Liver (tissue), 3 donors: ENCODE measurements around the gene PCDHA2.

Source experiments
- EGR1 ChIP-seq, 2 donors: IDR thresholded peaks; 2 replicates each; pipeline ENCODE4 v1.6.1; 2016 to 2018; ENCODE audit warnings: antibody characterized with exemption in 2 of 2, low read depth in 2 of 2
- FOXA1 ChIP-seq: IDR thresholded peaks from 2 replicates; pipeline ENCODE4 v1.6.1; 2016; ENCODE audit warnings: antibody characterized with exemption
- JUND ChIP-seq, 2 donors: IDR thresholded peaks; 2 replicates each; pipeline ENCODE4 v1.6.1; 2016; ENCODE audit warnings: antibody characterized with exemption in 2 of 2
- TAF1 ChIP-seq: conservative IDR thresholded peaks from 2 replicates; pipeline ENCODE4 v1.6.1; 2016; ENCODE audit warnings: antibody characterized with exemption, mild to moderate bottlenecking
- YY1 ChIP-seq: IDR thresholded peaks from 2 replicates; pipeline ENCODE4 v1.6.1; 2016; ENCODE audit warnings: antibody characterized with exemption, mild to moderate bottlenecking
- TF ChIP-seq, protein P1 (sequence below): fragments of 150-350 bp; IDR thresholded peaks from 2 replicates; pipeline ENCODE4 v1.5.1; 2017; ENCODE audit warnings: improper control_type of control experiment, low read depth, low read length; ENCODE audit not compliant: missing input control
- TF ChIP-seq, protein P2 (sequence below): IDR thresholded peaks from 2 replicates; pipeline ENCODE4 v1.6.1; 2016; ENCODE audit warnings: antibody characterized with exemption, mild to moderate bottlenecking
- TF ChIP-seq, protein P3 (sequence below): IDR thresholded peaks from 2 replicates; pipeline ENCODE4 v1.6.1; 2016; ENCODE audit warnings: antibody characterized with exemption
- donor health status: healthy.
- donor health status: healthy.

DNA sequence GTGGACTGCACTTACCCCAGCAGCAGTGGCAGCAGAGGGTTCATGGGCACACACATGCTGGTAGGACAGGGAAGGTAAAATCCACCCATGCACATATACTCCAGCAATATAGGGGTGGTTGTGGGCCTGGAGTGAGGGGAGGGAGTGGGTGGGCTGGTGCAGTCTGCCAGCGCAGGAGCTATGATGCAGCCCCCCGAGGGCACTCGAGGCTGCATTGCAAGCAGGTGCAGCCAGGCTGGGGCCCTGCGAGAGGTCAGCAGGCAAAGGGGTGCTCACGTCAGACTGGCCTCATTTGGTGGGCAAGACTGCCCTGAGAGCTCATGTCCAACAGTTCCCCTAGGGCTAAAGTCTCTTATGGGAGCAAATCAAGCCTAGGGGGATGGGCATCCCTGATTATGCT is 41.1 kb upstream of the PCDHA2 start:
- TF ChIP-seq, protein P1, sequence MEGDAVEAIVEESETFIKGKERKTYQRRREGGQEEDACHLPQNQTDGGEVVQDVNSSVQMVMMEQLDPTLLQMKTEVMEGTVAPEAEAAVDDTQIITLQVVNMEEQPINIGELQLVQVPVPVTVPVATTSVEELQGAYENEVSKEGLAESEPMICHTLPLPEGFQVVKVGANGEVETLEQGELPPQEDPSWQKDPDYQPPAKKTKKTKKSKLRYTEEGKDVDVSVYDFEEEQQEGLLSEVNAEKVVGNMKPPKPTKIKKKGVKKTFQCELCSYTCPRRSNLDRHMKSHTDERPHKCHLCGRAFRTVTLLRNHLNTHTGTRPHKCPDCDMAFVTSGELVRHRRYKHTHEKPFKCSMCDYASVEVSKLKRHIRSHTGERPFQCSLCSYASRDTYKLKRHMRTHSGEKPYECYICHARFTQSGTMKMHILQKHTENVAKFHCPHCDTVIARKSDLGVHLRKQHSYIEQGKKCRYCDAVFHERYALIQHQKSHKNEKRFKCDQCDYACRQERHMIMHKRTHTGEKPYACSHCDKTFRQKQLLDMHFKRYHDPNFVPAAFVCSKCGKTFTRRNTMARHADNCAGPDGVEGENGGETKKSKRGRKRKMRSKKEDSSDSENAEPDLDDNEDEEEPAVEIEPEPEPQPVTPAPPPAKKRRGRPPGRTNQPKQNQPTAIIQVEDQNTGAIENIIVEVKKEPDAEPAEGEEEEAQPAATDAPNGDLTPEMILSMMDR, result no peak
- TF ChIP-seq FOXA1 (no peak), TAF1 (no peak), EGR1 (IDR thresholded peaks at IDR 0.05; ENCODE audit: low read depth in 2 of 2) (no peak), YY1 (no peak), JUND (IDR thresholded peaks at IDR 0.05) (no peak)
- TF ChIP-seq, protein P2, sequence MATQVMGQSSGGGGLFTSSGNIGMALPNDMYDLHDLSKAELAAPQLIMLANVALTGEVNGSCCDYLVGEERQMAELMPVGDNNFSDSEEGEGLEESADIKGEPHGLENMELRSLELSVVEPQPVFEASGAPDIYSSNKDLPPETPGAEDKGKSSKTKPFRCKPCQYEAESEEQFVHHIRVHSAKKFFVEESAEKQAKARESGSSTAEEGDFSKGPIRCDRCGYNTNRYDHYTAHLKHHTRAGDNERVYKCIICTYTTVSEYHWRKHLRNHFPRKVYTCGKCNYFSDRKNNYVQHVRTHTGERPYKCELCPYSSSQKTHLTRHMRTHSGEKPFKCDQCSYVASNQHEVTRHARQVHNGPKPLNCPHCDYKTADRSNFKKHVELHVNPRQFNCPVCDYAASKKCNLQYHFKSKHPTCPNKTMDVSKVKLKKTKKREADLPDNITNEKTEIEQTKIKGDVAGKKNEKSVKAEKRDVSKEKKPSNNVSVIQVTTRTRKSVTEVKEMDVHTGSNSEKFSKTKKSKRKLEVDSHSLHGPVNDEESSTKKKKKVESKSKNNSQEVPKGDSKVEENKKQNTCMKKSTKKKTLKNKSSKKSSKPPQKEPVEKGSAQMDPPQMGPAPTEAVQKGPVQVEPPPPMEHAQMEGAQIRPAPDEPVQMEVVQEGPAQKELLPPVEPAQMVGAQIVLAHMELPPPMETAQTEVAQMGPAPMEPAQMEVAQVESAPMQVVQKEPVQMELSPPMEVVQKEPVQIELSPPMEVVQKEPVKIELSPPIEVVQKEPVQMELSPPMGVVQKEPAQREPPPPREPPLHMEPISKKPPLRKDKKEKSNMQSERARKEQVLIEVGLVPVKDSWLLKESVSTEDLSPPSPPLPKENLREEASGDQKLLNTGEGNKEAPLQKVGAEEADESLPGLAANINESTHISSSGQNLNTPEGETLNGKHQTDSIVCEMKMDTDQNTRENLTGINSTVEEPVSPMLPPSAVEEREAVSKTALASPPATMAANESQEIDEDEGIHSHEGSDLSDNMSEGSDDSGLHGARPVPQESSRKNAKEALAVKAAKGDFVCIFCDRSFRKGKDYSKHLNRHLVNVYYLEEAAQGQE, result no peak
- TF ChIP-seq, protein P3, sequence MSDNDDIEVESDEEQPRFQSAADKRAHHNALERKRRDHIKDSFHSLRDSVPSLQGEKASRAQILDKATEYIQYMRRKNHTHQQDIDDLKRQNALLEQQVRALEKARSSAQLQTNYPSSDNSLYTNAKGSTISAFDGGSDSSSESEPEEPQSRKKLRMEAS, result no peak
